ENCODE results near the gene RHO.

GRCh38 chr3:129560269-129560787 lies 31.9 kb downstream of the RHO start:
- TF ChIP-seq CTCF (IDR thresholded peaks at IDR 0.05; ENCODE audit: poor library complexity) (no peak), EZH2 (IDR thresholded peaks at IDR 0.05; ENCODE audit: borderline replicate concordance) (no peak), EZH2phosphoT487 (IDR thresholded peaks at IDR 0.05; ENCODE audit: low read depth, severe bottlenecking, unreplicated experiment) (no peak)
